Fibroblast of the aortic adventitia (primary cell): ENCODE measurements around the gene MGAT4B. TPM values are rescaled to one million over a fixed set of nuclear protein-coding genes. Genes with fewer than 3 reads are reported as not detected.

Experiments
- DNase-seq: peaks from one replicate; pipeline ENCODE4 v3.0.0-alpha.2; 2010; ENCODE audit warnings: low read depth
- H3K4me3 ChIP-seq: 2 replicates; pipeline ENCODE4 v1.5.1; 2011; ENCODE audit warnings: low read depth, mild to moderate bottlenecking, control low read depth, low read length, moderate library complexity
- CTCF ChIP-seq: IDR thresholded peaks from 2 replicates; pipeline ENCODE4 v1.5.1; 2011; ENCODE audit warnings: mild to moderate bottlenecking, low read length, control low read depth, inconsistent platforms; ENCODE audit not compliant: insufficient read depth
- total RNA-seq: library from RNA; depleted of rRNA; stranded (reverse); fragments of >200 nt; gene quantifications from 2 replicates; pipeline ENCODE4 v1.2.3, GENCODE V29; 2012; ENCODE audit warnings: low replicate concordance

Gene MGAT4B
- total RNA-seq, 1 donor = 141 TPM

GRCh38 chr5:179776411-179776938 is 30.2 kb downstream of the MGAT4B start:
- no peak for TF ChIP-seq CTCF
- no peak for DNase-seq
- no peak overlapping the region for H3K4me3 ChIP-seq

- no peak overlapping the region for H3K4me3 ChIP-seq
- TF ChIP-seq CTCF = no peak
- DNase-seq = no peak
These were observed 32.2 kb downstream of the MGAT4B start for GRCh38 chr5:179774442-179774841.

- DNase-seq = no peak
- no peak overlapping the region for H3K4me3 ChIP-seq
- TF ChIP-seq CTCF = no peak
These were observed 33.0 kb downstream of the MGAT4B start for GRCh38 chr5:179773686-179774040.

- TF ChIP-seq CTCF = no peak
- DNase-seq = no peak
These were observed 34.3 kb downstream of the MGAT4B start for GRCh38 chr5:179772351-179772750.

GRCh38 chr5:179771311-179771895 is 35.3 kb downstream of the MGAT4B start:
- no peak overlapping the region for H3K4me3 ChIP-seq
- no peak for TF ChIP-seq CTCF
- DNase-seq = no peak

More at GRCh38 chr5:179772351-179772750, 34.3 kb downstream of the MGAT4B start:
- no peak overlapping the region for H3K4me3 ChIP-seq

- TF ChIP-seq CTCF = no peak
- no peak for DNase-seq
- H3K4me3 ChIP-seq = no peak overlapping the region
These were observed 36.9 kb downstream of the MGAT4B start for GRCh38 chr5:179769796-179770195.

GRCh38 chr5:179769271-179769670 is 37.4 kb downstream of the MGAT4B start:
- no peak for DNase-seq
- TF ChIP-seq CTCF = no peak
- no peak overlapping the region for H3K4me3 ChIP-seq
